Prostate gland (tissue), 2 donors: Measurements from ENCODE around the gene LGR6. TPM values are rescaled to one million over a fixed set of nuclear protein-coding genes. Genes with fewer than 3 reads are reported as not detected.

Experiments
- DNase-seq: peaks from one replicate; pipeline ENCODE4 v3.0.0-alpha.2; 2019; ENCODE audit warnings: low spot score
- H3K27ac ChIP-seq, 2 donors: fragments of 200-600 bp; sonication (generic); 2 replicates each; pipeline ENCODE4 v1.5.1; 2017 to 2019
- H3K27me3 ChIP-seq: fragments of 200-600 bp; sonication (generic); replicated peaks from 2 replicates; pipeline ENCODE4 v1.5.1; 2019; ENCODE audit not compliant: insufficient read depth
- H3K36me3 ChIP-seq, 2 donors: fragments of 200-600 bp; sonication (generic); 1 replicate in 1 of 2; 2 replicates in 1 of 2; pipeline versions ENCODE4 v1.5.1 to v1.8.1; 2017 to 2019
- H3K4me1 ChIP-seq: fragments of 200-600 bp; sonication (generic); replicated peaks from 2 replicates; pipeline ENCODE4 v1.5.1; 2019
- H3K4me3 ChIP-seq, 2 donors: fragments of 200-600 bp; sonication (generic); 2 replicates each; pipeline ENCODE4 v1.5.1; 2017 to 2019
- H3K9me3 ChIP-seq: fragments of 200-600 bp; sonication (generic); 2 replicates; pipeline ENCODE4 v1.5.1; 2017
- POLR2A ChIP-seq: fragments of 450-650 bp; IDR thresholded peaks from one replicate; pipeline ENCODE4 v1.6.1; 2016; ENCODE audit warnings: antibody characterized with exemption, mild to moderate bottlenecking
- POLR2AphosphoS5 ChIP-seq: sonication (generic); formaldehyde crosslinking; IDR thresholded peaks from one replicate; pipeline ENCODE4 v1.6.1; 2017; ENCODE audit warnings: antibody characterized with exemption
- WGBS: methylation state at CpG from one replicate; pipeline ENCODE4 v1.1.5; 2018; 5-methylcytosine and 5-hydroxymethylcytosine counted together
- intact Hi-C: fragments of 100-400 bp; cut with DNase I; formaldehyde crosslinking; loops from one replicate; pipeline ENCODE4 v1.14.2; 2022
- total RNA-seq, 2 donors: library from RNA; depleted of rRNA; stranded (reverse); fragments of >200 nt; gene quantifications; one replicate each; pipeline ENCODE4 v1.1.0, GENCODE V29; 2016
- TF ChIP-seq, protein P1 (sequence below), 4 experiments: fragments of 200-600 bp in 2 of 4; fragments of 450-650 bp in 2 of 4; sonication (generic) in 2 of 4; IDR thresholded peaks; 1 replicate in 3 of 4; 2 replicates in 1 of 4; pipeline ENCODE4 v1.5.1; 2016 to 2019; ENCODE audit warnings: antibody characterized with exemption in 4 of 4, mild to moderate bottlenecking in 2 of 4, moderate library complexity in 2 of 4

Gene LGR6
- total RNA-seq, 2 donors from 2014 or later, result 8.0 to 25.6 TPM

DNA sequence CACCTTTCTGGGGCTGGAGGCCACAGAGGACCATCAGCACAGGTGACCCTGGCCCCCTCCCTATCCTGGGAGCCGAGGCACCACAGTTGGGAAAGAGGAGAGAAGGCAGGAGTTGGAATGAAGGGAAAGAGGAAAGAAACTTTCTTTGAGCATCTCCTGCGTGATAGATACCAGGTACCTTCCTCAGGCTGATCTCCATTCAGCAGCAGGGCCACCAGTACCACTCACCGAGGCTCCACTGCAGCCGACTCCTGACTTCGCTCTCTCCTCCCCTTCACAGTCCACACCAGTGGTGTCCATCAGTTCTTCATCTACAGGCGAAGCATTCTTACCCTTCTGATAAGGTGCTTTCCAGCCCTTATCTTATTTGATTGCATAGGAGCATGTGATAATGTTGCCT is 55.3 kb downstream of the LGR6 start:
- Histone ChIP-seq H3K4me1 (no peaks in the 10 kb centered on the region), H3K4me3 (no peak overlapping the region), H3K27me3 (no peaks in the 10 kb centered on the region), H3K36me3 (no peaks in the 10 kb centered on the region), H3K9me3 (no peaks in the 10 kb centered on the region), H3K27ac (no peak overlapping the region)
- WGBS, result 92% methylated on average over 6 of the region's 6 CpGs
- TF ChIP-seq, protein P1, sequence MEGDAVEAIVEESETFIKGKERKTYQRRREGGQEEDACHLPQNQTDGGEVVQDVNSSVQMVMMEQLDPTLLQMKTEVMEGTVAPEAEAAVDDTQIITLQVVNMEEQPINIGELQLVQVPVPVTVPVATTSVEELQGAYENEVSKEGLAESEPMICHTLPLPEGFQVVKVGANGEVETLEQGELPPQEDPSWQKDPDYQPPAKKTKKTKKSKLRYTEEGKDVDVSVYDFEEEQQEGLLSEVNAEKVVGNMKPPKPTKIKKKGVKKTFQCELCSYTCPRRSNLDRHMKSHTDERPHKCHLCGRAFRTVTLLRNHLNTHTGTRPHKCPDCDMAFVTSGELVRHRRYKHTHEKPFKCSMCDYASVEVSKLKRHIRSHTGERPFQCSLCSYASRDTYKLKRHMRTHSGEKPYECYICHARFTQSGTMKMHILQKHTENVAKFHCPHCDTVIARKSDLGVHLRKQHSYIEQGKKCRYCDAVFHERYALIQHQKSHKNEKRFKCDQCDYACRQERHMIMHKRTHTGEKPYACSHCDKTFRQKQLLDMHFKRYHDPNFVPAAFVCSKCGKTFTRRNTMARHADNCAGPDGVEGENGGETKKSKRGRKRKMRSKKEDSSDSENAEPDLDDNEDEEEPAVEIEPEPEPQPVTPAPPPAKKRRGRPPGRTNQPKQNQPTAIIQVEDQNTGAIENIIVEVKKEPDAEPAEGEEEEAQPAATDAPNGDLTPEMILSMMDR (IDR thresholded peaks at IDR 0.05), result no peak
- no peak for TF ChIP-seq POLR2AphosphoS5
- no peak for TF ChIP-seq POLR2A
- intact Hi-C loops, result no loop called here
- DNase-seq, result no peak

DNA sequence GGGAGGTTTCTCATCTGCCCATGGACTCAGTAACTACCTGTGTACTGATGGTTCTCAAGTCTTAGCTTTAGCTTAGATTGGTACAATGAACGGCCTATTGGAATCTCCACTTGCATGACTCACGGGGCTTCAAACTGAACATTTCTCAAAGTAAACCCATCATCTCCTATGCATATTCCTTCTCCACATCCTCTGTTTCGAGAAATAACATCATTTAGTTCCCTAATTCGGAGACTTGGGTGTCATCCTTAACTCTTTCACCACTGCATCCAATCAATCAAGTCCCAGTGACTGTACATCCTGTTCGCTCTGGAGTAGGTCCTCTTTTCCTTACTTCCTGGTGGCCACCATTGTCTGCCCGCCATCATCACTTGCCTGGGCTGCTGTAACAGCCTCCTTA is 55.8 kb downstream of the LGR6 start:
- intact Hi-C loops, result no loop called here
- Histone ChIP-seq H3K4me3 (no peak overlapping the region), H3K27me3 (no peaks in the 10 kb centered on the region), H3K9me3 (no peaks in the 10 kb centered on the region), H3K36me3 (no peaks in the 10 kb centered on the region), H3K27ac (no peak overlapping the region), H3K4me1 (no peaks in the 10 kb centered on the region)
- TF ChIP-seq POLR2A (no peak), POLR2AphosphoS5 (no peak)
- TF ChIP-seq, protein P1 (IDR thresholded peaks at IDR 0.05), result no peak
- no peak for DNase-seq
- WGBS, result 81% methylated on average over 6 of the region's 6 CpGs

DNA sequence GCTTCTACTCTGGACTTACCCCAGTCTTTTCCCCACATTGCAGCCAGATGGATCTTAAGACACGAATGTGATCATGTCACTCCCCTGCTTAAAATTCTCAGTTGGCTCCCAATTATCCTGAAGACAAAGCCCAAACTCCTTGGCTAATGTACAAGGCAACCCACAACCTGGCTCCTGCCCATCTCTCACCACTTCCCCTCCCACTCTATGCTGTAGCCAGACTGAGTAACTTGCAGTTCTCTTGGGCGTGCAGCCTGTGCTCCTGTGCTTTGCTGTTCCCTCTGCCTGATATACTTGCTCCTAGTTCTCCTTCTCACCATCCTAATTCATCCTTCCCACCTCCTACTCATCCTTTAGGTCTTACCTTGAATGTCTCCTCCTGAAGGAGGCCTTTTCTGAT is 56.2 kb downstream of the LGR6 start:
- no peaks in the 10 kb centered on the region for H3K36me3 ChIP-seq
- DNase-seq, result no peak
- H3K27ac ChIP-seq, result no peak overlapping the region
- H3K27me3 ChIP-seq, result no peaks in the 10 kb centered on the region
- 51% methylated on average over 2 of the region's 2 CpGs for WGBS
- H3K9me3 ChIP-seq, result no peaks in the 10 kb centered on the region
- H3K4me3 ChIP-seq, result no peak overlapping the region
- intact Hi-C loops, result no loop called here
- no peak for TF ChIP-seq POLR2A
- no peak for TF ChIP-seq POLR2AphosphoS5
- TF ChIP-seq, protein P1 (IDR thresholded peaks at IDR 0.05), result no peak
- no peaks in the 10 kb centered on the region for H3K4me1 ChIP-seq

DNA sequence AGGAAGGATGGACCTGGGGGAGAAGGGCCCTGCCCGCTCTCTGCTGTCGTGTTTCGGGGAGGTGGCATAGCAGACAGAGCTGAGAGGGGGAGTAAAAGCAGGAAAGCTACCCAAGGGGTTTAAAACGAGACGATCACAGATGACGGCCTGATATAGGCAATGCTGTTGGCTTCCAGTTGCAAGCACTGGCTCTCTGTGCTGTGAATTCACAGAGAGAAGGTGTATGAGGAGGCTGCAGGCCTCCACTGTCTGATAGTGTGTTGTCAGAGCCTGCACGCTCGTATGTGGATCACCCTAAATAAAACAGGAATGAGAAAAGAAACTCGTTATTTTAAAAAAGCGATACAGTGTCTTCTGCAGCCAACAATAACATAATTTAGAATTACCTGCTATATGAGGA is 57.4 kb downstream of the LGR6 start:
- no peaks in the 10 kb centered on the region for H3K9me3 ChIP-seq
- H3K27ac ChIP-seq, result no peak overlapping the region
- no peak overlapping the region for H3K4me3 ChIP-seq
- intact Hi-C loops, result no loop called here
- H3K36me3 ChIP-seq, result no peaks in the 10 kb centered on the region
- no peak for TF ChIP-seq POLR2A
- TF ChIP-seq, protein P1 (IDR thresholded peaks at IDR 0.05), result no peak
- DNase-seq, result no peak
- no peaks in the 10 kb centered on the region for H3K4me1 ChIP-seq
- no peaks in the 10 kb centered on the region for H3K27me3 ChIP-seq
- WGBS, result 82% methylated on average over 10 of the region's 10 CpGs

DNA sequence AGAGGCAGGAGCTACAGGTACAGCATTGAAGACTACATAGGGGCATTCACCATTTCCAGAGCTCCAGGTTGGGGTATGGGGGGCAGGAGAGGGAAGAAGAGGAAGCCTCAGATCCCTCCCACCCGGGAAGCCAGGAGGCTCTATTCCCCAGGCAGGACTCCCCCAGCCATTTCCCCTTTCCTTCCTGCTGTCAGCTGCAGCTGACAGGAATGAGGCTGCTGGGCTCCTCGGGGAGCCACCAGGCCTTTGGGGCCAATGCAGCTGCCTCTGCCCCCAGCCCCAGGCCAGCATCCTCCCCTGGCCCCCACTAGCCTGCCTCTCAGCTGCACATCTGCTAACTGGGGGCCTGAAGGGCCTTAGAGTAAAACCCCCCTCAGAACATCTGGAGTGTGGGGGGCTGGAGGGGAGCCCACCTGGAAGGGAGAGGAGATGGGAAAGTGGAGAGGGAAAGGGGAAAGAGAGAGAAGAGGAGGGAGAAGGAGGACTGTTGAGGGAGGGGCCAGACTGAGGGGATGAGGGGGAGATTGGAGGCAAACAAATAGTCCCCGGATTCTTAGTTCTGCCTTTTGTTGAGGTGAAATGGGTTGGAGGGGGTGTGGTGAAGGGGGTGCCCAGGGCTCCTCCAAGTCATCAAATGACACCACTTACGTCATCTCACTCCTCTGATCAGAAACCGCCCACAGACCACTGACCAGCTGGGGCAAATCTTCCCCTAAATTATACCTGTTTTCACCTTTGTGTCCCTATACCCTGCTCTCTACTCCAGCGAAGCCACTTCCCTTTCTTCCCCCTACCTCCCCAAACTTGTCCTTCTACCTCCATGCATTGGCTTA is 58.0 kb downstream of the LGR6 start:
- no peaks in the 10 kb centered on the region for H3K9me3 ChIP-seq
- DNase-seq, result no peak
- H3K27ac ChIP-seq, result no peak overlapping the region
- no peaks in the 10 kb centered on the region for H3K36me3 ChIP-seq
- TF ChIP-seq, protein P1 (IDR thresholded peaks at IDR 0.05), result no peak
- TF ChIP-seq POLR2AphosphoS5 (no peak), POLR2A (no peak)
- intact Hi-C loops, result no loop called here
- no peaks in the 10 kb centered on the region for H3K27me3 ChIP-seq
- no peaks in the 10 kb centered on the region for H3K4me1 ChIP-seq
- WGBS, result 67% methylated on average over 6 of the region's 6 CpGs
- no peak overlapping the region for H3K4me3 ChIP-seq
